Measurements from ENCODE around the gene SHISA8. TPM values are rescaled to one million over a fixed set of nuclear protein-coding genes. Genes with fewer than 3 reads are reported as not detected.

The SHISA8 gene
- total and polyA plus RNA-seq, 10 of the 15 experiments (the other 5 are each of a cell fraction or from before 2014, with no cell fraction given): 0.06 to 10.1 (median 0.25) TPM

GRCh38 chr22:41908411-41909309 is 6.2 kb downstream of the SHISA8 start:
- ChIA-PET RAD21 (ENCODE audit: unreplicated experiment) (interaction anchor here (0.8 to 2.8 kb wide), 8 partner anchors 15 to 211 kb away, joined by 3 to 9 read pairs (median 4); no protein-coding TSS in a partner anchor), CTCF (interaction anchor here (1.0 to 1.7 kb wide), 5 partner anchors 18 to 211 kb away, joined by 3 to 5 read pairs (median 5); partner anchors contain the start of gene TNFRSF13C), SMC1A (ENCODE audit: uncharacterized antibody, unreplicated experiment) (interaction anchor here (1.4 to 2.5 kb wide), 2 partner anchors 17 to 31 kb away, joined by 3 to 15 read pairs; no protein-coding TSS in a partner anchor), POLR2A (interaction anchor here (1.0 to 1.5 kb wide), 6 partner anchors 8 to 46 kb away, joined by 3 to 7 read pairs (median 4); no protein-coding TSS in a partner anchor)
- no peaks in the 10 kb centered on the region for H3K9me3 ChIP-seq (replicated peaks; ENCODE audit: control insufficient read depth, insufficient read depth, low read length)
- peak; percentile 78 for FAIRE-seq
- peak; percentile 24 for ATAC-seq
- intact Hi-C loops (cut with micrococcal nuclease; ENCODE audit: unreplicated experiment) (no loop called here), in situ Hi-C loops (cut with MboI) (no loop called here)
- H3K4me3 ChIP-seq: no peak overlapping the region
- WGBS (ENCODE audit: insufficient coverage, insufficient replicate concordance, low lambda C conversion rate, missing lambda C conversion rate): 62% methylated on average over 14 of the region's 14 CpGs
- H3K4me2 ChIP-seq (ENCODE audit: control insufficient read depth, insufficient read depth): no peak overlapping the region
- peaks cover 6% of the 10 kb centered on the region; the same call in 1 of the 2 replicates for H4K20me1 ChIP-seq (ENCODE audit: control insufficient read depth, insufficient read depth)
- no TSS peak for BruUV-seq (replicated peaks)
- H3K27ac ChIP-seq (ENCODE audit: control insufficient read depth, insufficient read depth): no peak overlapping the region
- H3K36me3 ChIP-seq (ENCODE audit: control insufficient read depth in 2 of 2, insufficient read depth in 2 of 2, low read length in 1 of 2): peaks cover 8 to 16% of the 10 kb centered on the region in 2 experiments; a peak in 3 of 4 replicates
- H3K9ac ChIP-seq (ENCODE audit: control insufficient read depth, insufficient read depth, low read length): no peak overlapping the region
- no peak overlapping the region for H2AFZ ChIP-seq (ENCODE audit: control insufficient read depth, low read depth, low read length)
- DNase-seq (ENCODE audit: low read depth, low spot score): no peak
- H3K4me1 ChIP-seq (ENCODE audit: control insufficient read depth, insufficient read depth, low read length): peaks cover 12% of the 10 kb centered on the region
- H3K27me3 ChIP-seq (replicated peaks in 1 of 2; ENCODE audit: control insufficient read depth in 2 of 2, insufficient read depth in 2 of 2, low read length in 1 of 2): peaks cover 4 to 12% of the 10 kb centered on the region in 2 experiments; a peak in 3 of 4 replicates
- no peaks in the 10 kb centered on the region for H3K79me2 ChIP-seq (ENCODE audit: control insufficient read depth, insufficient read depth, low read length)
- TF ChIP-seq TBL1XR1 (IDR thresholded peaks at IDR 0.05; ENCODE audit: low read depth, low read length): no peak
- TF ChIP-seq YY1 (IDR thresholded peaks at IDR 0.05; ENCODE audit: low read depth, low read length): 0 out of 2 replicates have a peak, but pooled peaks have one; percentile 24
- TF ChIP-seq FOS (IDR thresholded peaks at IDR 0.05; ENCODE audit: borderline replicate concordance, extremely low read depth, insufficient read length): no peak
- no peak for TF ChIP-seq E2F8 (IDR thresholded peaks at IDR 0.05; ENCODE audit: low read depth, partially characterized antibody)
- TF ChIP-seq CBX3 (IDR thresholded peaks at IDR 0.05; ENCODE audit: borderline replicate concordance, low read depth): no peak
- no peak for TF ChIP-seq REST (IDR thresholded peaks at IDR 0.05; ENCODE audit: low read depth, low read length)
- no peak for TF ChIP-seq JUND (IDR thresholded peaks at IDR 0.05; ENCODE audit: low read depth, low read length)
- TF ChIP-seq ZBED1 (IDR thresholded peaks at IDR 0.05; ENCODE audit: borderline replicate concordance): no peak
- no peak for TF ChIP-seq ZZZ3 (IDR thresholded peaks at IDR 0.05; ENCODE audit: control insufficient read depth, insufficient read length, low read depth)
- TF ChIP-seq PAX5 (IDR thresholded peaks at IDR 0.05; ENCODE audit: borderline replicate concordance, low read depth, low read length): no peak
- TF ChIP-seq USF2 (IDR thresholded peaks at IDR 0.05; ENCODE audit: borderline replicate concordance, low read depth, low read length): no peak
- no peak for TF ChIP-seq ZNF207 (IDR thresholded peaks at IDR 0.05; ENCODE audit: borderline replicate concordance)
